ENCODE results near the gene KISS1R.

DNA sequence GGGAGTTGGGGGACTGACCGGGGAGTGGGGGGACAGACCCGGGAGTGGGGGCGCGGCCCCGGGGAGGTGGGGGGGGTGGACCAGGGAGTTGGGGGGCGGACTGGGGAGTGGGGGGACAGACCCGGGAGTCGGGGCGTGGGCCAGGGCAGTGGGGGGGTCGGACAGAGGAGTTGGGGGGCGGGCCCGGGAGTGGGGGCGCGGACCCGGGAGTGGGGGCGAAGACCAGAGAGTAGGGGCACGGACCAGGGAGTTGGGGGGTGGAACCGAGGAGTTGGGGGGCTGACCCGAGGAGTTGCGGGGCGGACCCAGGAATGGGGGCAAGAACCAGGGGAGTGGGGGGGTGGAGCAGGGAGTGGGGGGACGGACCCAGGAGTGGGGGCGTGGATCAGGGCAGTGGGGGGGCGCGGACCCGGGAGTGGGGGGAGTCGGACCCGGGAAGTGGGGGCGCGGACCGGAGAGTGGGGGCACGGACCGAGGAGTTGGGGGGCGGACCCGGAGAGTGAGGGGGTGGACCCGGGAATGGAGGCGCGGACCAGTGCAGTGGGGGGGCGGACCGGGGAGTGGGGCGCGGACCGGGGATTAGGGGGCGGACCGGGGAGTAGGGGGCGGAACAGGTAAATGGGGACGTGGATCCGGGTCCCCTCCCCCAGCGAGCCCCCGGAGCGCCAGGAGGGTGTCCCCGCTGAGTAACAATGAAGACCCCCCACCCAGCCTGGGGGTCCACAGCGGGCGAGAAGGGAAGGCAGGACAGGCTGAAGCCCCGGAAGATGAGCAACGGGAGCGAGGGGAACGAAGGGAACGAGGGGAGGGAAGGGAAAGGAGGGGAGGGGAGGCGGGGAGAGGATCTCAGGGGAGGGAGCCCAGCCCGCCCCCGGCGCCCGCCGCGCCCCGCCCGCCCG lies 4.7 kb upstream of the KISS1R start:
- no peak for TF ChIP-seq POLR2A (IDR thresholded peaks at IDR 0.05; ENCODE audit: low read depth, low read length)
- no peak for TF ChIP-seq POLR2AphosphoS5 (IDR thresholded peaks at IDR 0.05; ENCODE audit: low read depth, low read length)
- TF ChIP-seq SPI1 (IDR thresholded peaks at IDR 0.05; ENCODE audit: low read depth, low read length), result no peak
- no peak for TF ChIP-seq TAF1 (IDR thresholded peaks at IDR 0.05; ENCODE audit: low read depth, low read length)
- TF ChIP-seq PAX5 (IDR thresholded peaks at IDR 0.05; ENCODE audit: insufficient read depth, low read length, severe bottlenecking), result no peak
- no peak for TF ChIP-seq POU2F2 (IDR thresholded peaks at IDR 0.05; ENCODE audit: low read depth, low read length)
